Fibroblast of peridontal ligament (primary cell): Measurements from ENCODE around the gene SPDYE4.
"Not testable (repeated sequence)": the region's sequence is repeated elsewhere in the genome, so short reads cannot be mapped to it uniquely, and the experiment has no call there.

Source experiments
- DNase-seq: peaks from one replicate; pipeline ENCODE4 v3.0.0-alpha.2; 2010; ENCODE audit errors: extremely low read depth

SPDYE4 gene, protein sequence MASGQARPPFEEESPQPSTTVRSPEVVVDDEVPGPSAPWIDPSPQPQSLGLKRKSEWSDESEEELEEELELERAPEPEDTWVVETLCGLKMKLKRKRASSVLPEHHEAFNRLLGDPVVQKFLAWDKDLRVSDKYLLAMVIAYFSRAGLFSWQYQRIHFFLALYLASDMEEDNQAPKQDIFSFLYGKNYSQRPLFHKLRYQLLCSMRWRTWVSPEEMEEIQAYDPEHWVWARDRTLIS

DNA sequence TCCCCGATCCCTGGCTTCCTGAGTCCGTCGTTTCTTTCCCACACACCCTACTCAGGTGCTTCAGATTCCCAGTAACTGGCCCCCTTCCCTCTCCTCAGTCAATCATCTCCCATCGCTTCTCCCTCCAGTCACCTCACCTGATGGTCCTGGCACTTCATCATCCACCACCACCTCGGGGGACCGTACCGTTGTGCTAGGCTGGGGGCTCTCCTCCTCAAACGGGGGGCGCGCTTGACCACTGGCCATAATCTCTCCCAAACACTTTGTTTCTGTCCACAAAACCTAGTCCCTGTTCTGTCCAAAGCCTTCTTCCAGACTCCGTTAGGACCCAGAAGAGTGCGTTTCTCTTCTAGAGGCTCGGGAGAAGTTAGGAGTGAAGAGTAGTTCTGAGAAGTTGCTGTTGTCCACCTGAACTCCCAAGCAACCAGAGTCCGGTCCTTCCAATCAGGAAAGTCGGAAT lies at the start of gene SPDYE4:
Gene SPDYE4 (minus strand): TSS at position 410 of the 460 bp plus-strand sequence. CDS start 164 bp downstream, at position 246.
- no peak for DNase-seq

DNA sequence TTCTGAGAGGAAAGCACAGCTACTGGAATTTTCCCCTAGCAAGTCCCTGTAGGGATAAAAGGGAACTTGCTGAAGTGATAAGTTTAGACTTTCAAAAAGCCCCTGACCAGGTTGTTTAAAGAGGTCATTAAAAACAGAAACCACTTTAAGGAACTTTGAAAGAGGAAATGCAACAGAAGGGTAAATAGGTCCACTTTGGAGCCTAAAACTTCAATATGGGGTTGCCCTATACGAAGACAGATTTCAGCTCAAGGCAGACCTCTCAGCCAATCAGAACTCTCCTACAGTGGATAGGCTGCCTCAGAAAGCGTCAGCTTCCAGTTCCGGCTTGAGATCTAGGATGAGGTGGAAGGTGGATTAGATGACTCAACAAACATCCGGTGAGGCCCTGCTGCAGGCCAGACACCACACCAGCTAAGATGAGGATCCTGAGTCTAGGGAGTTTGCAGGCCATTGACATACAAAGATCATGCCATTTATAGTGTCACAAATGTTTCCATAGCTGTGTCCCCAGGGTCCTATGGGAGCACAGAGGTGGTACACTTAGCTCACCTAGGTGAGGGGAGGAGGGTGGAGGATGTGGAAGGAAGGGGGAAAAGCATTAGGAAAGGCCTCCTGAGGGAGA lies 48.7 kb upstream of the SPDYE4 start:
- no peak for DNase-seq

DNA sequence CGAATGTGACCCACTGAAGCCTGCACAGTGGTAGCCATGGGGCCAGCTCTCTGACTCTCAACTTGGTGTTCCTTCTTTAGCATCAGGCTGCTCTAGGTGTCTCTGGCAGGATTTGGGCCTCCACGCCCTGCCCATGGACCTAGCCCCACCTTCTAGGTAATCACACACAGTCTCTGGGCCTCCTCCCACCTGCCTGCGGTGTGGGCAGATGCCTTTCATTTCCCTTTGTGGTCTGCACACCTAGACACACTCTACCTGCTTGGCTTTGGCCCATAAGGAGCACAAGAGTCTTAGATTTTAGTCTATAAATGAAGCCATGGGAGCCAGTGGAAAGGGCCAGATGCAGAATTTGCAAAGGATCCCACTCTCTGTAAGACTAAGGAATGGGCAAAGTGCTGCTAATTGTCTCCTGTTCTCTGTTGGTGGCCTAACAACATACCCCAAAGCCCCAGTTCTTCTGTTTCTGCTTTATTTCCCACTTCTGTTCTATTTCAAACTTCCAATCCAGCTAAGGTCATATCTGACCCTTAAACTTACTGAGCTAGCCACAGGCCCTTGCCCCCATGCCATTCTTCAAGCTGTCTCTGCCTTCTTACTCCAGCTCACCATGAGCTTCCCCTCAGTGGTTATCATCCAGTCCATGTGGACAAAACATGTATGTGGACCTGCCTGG lies 48.0 kb upstream of the SPDYE4 start:
- DNase-seq: no peak

DNA sequence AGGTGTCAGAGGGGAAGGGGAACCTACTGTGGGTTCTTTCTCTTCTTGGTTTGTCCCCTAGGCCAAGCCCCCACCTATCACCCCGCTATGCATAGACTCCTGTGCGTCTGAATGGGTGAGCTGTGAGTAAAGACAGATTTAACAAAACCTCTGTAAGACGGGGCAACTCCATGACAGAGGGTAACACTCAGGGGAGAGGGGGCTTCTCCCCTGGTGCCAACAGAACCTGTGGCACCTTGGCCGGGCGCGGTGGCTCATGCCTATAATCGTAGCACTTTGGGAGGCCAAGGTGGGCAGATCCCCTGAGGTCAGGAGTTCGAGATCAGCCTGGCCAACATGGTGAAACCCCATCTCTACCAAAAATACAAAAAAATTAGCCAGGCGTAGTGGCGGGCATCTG lies 47.0 kb upstream of the SPDYE4 start:
- DNase-seq: not testable (repeated sequence)

DNA sequence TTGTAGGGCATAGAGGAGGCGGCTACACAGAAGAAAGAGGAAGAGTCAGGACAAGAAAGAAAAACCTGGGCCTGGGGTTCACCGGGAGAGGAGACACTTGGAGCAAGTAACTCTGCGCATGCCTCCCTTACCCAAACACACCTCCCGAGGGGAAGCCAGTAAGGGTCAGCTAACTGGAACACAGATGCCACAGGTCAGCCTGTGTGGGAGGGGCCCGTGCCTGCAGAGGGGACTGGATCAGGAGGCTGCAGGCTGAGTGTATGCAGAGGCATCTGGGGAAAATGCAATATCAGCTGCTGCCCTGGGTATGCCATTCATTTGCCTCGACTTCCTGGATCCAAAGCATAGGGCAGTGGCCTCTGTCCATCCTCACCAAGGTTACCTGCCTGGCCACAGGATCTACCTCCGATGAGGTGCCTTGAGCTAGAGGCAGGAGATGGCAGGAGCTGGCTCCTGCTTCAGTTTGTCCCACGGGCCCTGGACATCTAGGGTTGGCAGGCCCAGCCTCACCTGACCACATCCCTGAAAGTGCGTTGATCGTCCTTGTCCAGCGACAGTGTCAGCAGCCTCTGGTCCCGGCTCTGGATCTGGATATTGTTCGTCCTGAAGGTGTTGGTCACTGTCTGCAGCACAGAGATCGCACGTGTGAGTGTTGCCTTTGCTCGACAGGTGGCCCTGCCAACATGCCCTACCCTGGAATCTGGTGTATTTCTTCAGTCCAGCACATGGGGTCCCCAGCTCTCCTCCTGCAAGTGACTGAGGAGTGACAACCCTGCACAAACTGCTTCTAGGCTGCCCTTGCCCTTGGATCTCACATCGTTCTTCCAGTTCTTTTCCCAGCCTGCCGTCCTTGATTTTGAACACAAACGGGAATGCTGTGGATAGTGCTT lies 45.4 kb upstream of the SPDYE4 start:
- no peak for DNase-seq

DNA sequence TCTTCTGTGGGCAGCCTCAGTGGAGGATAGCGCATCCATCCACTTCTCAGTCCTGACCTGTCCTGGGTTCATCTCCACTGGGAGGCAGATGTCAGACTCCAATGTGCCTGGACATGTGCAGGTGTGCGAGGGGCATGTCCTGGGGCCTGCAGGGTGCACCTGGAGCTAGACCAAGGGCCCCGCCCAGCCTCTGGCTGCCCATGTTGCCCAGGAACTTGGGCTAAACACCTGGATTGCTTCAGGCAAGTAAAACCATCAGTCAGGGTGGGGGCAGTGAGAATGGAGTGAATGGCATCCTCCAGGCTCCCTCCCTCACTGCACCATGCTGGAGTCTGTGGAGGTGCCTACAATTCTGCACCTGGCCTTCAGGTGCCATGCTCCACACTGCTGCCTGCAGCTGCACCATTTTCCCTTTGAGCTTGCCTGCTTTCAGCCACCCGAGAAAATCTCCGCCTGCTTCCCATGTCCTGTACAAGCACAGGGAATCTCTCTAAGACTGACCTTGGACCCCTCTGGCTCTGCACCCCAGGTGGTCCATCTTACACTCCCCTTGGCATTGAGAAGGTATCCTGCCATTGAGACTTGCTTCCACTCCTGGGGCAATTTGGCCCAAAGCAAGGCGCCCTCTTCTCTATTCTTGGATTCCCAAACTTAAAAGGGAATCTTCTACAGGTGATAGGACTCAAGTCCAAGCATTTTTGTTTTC lies 42.9 kb upstream of the SPDYE4 start:
- DNase-seq: no peak

DNA sequence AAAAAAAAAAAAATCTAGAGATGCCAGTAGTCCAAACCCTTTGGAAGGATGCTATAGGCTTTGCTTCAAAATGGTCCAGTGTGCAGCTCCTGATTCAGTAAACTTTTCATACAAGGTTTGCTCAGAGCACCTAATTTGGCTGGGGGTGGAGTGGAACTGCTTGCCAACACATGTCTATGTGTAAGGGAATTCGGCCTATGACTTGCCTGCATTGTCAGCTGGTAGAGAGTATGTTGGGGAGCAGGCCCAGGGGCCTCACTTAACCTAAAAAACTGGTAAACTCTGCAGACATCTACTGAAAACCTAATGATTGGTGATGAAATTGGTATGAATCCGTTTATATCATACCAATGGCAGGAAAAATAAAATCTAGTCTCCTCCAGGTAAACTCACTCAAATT lies 42.3 kb upstream of the SPDYE4 start:
- no peak for DNase-seq

DNA sequence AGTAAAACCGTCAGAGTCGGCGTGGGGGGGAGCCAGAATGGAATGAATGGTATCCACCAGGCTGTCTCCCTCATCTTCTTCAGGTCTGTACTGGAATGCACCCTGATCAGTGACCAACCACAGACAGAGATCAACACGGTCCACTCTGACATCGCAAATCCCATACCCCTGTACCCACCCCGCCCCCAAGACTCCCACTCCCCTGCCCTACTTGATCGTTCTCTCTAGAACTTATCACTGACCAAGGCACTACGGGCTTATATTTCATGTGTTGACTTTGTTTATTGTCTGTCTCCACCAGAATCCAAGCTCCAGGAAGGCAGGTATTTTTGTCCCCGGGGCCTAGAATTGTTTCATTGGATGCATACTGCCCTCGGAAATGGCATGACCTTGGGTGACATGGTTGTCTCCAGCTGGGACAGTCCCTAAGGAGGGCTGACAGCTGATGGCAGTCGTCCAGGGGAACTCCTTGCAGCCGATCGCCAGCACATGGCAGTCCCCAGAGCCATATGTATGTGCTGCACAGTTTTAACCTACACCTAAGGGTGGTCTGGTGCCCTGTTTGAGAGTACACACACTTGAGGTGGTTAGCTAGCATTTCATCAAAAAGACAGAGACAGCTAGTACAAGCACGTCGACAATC lies 41.3 kb upstream of the SPDYE4 start:
- DNase-seq: no peak

DNA sequence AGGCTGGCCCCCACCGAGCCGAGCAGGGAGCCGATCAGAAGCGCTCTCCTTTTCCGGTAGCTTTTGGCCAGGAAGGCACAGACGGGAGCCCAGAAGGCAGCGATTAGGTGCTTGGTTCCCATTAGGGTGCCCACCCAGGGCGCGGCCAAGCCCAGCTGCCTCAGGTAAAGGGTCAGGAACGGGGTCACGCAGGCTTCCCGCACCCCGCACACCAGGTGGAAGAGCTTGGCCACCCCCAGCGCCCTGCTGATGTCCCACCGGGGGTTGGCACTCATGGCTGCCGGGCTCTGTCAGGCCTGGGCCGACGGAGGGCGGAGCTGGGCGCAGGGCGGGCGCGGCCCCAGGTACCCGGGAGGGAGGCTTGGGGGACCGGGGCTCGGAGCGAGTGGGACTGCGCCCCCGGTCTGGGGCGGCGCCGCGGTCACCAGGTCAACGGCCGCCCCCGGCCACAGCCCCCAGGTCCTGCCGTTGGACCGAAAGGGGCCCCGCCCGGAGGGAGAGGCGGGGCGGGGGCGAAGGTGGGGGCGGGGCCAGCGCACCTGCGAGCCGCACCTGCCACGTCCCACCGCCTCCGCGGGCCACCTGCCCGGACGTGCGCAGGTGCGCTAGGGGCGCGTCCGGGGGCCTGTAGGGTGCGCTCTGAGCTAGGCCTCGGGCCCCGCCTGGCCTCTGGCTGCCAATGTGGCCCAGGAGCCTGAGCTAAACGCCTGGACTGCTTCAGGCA lies 40.7 kb upstream of the SPDYE4 start, which contains the start of gene MFSD6L:
Gene MFSD6L (minus strand): TSS at position 520 of the 724 bp plus-strand sequence. CDS start 245 bp downstream, at position 275.
- no peak for DNase-seq

DNA sequence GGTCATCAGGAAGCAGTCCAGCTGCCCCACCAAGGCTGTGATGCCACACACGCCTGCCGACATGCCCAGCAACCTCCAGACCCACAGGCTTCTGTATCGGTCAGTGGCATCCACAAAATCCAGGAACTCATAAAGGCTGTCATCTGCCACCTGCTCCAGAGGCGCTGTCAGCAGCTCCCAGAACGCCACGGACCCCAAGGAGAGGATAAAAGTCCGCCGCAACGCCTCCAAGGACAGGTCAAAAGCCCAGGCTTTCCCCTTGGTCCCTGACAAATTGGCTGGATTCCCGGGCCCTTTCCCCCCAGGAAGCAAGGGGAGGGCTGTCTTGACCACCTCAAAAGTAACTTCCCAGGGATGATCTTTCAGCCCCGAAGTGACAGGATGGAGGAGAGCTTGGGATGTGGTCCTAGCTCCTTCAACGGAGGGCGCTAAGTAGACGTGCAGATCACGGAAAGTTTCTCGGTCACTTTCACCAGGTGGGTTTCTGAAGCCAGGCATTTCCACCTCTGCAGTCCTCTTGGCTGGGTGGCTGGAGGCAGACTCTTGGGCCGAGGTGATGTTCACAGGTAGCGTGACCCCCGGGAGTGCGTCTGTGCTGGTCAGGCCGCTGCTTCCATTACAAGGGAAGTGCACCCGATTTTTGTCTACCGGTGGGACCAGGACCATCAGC lies 40.0 kb upstream of the SPDYE4 start:
- no peak for DNase-seq

DNA sequence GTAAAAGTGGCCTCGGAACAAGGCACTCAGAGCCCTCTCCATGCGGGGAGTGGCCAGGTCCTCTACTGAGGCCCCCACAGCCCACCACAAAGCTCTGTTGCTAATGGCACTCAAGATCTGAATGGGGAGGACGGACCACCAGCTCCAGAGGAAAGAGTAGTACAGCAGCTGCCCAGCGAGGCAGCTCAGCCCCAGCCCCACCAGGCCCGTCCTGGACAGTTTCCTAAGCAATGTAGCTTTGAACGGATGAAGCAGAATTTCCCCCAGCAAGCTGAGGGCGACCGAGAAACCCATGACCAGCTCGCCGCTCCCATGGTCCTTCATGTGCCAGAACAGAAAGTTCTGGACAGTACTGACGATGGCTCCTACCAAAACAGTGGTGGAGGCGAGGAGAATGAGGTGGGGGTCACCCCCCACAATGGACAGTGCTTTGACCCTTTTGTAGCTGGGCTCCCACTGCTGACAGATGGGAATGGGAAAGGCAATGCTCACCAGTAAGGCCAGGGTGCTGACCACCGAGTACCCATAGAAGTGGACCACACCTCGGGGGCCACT lies 39.4 kb upstream of the SPDYE4 start:
- DNase-seq: no peak

DNA sequence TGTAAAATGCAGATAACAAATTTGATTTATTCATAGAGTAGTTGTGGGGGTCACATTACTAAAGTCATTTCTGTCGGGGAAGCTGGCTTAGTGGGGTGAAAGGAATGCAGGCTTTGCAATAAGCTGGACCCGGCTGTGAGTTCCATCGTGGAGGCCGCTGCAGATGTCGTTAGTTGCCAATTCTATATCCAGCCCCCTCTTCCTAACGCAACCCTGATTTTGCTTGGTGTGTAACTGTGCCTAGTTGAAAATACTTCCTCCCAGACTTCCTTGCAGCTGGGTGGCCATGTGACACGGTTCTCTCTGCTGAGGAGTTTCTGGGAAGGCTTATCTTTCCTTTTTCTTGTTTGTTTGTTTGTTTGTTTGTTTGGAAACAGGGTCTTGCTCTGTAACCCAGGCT lies 36.3 kb upstream of the SPDYE4 start:
- no peak for DNase-seq

DNA sequence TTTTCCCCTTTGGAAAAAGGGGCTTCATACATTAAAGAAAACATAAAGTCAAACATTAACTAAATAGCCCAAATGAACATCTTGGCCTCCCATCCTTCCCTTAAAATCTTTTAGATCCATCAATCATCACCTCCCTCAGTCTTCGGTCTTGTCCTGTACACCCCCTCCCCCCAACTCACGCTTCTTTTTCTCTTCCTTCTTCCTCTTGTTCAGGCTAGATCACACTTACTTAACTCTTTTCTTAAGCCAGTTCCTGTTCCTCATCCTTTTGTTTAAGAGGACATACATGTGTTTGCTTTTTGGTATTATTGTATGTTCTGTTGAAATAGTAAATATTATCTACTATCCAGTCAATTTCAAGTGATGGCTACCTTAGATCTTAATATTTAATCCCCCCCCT lies 35.3 kb upstream of the SPDYE4 start:
- DNase-seq: no peak

DNA sequence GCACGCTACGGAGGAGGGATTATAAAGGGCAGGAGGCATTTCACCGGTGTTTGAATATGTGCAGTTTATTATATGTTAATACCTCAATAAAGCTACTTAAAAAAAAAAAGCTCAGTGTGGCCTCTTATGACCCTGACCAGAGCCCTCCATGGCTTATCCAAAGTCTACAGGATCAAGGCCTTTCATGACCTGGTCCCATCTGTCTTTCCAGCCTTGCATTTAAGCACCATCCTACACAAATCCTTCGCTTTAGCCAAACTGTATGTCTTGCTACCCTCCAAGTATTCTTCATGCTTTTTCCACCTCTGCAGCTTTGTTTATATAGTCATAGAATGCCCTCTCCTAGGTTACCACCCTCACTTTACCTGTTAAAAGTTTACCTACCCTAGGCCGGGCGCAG lies 34.3 kb upstream of the SPDYE4 start:
- no peak for DNase-seq

DNA sequence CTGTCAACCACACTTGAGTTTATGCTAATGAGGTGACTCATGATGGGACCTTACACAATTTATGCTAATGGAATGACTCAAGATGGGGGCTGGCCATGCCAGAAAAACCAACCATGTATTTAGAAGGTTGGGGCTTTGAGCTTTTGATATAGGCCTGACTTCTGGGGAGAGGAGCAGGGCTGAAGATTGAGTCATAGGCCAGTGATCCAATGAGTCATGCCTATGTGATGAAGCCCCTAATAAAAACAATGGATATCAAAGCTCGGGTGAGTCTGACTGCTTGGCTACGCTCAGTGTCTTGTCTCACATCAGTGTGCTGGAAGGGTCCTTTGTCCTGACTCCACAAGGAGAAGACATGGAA lies 33.5 kb upstream of the SPDYE4 start:
- peak; percentile 14 for DNase-seq

DNA sequence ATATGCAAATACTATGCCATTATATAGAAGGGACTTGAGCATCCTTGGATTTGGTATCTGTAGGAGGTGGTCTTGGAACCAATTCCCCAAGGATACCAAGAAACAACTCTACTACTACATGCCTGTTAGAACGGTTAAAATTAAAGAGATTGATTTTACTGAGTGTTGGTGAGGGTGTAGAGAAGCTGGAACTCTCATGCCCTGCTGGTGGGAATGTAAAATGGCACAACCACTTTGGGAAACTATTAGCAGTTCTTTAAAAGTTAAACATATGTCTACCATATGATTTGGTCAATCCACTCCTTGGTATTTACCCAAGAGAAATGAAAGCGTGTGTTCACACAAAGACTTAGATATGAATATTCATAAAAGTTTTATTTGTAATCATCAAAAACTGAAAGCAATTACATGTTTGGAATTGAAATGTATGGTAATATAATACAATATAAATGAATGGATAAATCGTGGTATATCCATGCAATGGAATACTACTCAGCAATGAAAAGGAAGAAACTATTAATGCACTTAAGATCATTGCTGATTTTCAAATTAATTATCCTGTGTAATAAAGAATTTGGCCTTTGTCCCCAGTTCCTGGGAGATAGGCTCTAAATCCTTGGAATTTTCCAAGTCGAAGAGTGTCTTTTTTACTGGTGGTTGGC lies 33.0 kb upstream of the SPDYE4 start:
- no peak for DNase-seq

DNA sequence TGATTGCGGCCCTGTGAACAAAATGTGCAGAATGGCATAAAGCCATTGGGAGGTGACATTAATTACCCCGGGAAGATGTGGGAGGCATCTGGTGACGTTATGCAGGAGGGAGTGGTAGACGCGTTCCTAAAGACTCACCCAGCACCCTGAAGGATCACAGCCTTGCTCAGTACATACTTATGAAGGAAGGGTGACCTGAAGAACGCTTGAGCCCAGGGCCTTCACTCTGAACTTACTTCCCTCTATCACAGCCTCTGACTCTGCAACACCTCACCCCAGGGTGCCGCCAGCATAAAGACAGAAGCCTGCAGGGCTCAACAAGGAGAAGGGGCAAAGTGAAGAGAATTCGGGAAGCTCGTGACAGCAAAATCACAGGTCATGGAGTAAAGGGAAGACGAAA lies 31.4 kb upstream of the SPDYE4 start:
- no peak for DNase-seq

DNA sequence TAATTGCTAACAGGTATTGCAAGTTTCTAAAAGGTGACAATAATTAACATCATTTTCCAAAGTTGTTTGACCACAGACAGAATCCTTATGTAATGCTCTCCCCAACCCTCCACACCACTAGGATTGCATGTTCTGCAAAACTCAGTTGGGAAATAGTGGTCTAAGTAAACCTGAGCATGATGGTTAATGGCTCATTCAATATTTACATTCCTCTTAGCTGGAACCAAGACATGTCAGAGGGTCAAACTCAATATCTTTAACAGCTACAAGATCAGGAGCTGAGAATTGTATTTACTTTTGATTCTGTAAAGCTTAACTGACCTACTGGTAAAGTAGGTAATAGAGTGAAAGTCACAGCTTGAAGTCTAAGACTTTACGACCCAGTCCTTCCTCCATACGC lies 30.7 kb upstream of the SPDYE4 start:
- DNase-seq: no peak
